HG03432 (cell line): ENCODE data around the gene CSF1R.

ENCODE experiments used
- ATAC-seq: cut with Tn5 transposase; IDR thresholded peaks from one replicate; pipeline ENCODE4 v1.9.1; 2021; ENCODE audit warnings: mild to moderate bottlenecking, moderate library complexity; ENCODE audit not compliant: unreplicated experiment

The CSF1R gene

GRCh38 chr5:150073677-150074076 lies 12.7 kb downstream of the CSF1R start:
- ATAC-seq = no peak

DNA sequence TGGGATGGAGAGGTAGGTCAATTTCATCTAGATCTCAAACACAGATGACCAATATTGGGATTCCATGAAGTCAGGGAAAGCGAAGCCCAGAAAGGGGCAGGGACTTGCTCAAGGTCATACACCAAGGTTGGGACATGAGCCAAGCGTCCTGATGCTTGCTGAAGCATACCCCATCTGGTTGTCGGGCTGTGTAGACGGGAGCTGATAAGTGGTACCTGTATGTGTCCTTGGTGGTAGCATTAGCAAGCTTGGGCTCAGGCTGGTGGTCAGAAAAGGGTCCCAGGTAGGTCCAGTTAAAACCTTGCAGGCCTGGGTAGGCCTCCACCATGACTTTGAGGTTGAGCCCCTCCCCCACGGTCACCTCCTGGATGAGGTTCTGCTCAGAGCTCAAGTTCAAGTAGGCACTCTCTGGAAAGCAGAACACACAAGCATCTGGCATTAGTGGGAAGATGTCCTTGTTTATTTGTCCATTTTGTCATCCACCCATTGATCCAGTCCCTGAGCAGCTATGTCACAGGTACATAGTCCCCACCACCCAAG lies 13.2 kb downstream of the CSF1R start:
- no peak for ATAC-seq

DNA sequence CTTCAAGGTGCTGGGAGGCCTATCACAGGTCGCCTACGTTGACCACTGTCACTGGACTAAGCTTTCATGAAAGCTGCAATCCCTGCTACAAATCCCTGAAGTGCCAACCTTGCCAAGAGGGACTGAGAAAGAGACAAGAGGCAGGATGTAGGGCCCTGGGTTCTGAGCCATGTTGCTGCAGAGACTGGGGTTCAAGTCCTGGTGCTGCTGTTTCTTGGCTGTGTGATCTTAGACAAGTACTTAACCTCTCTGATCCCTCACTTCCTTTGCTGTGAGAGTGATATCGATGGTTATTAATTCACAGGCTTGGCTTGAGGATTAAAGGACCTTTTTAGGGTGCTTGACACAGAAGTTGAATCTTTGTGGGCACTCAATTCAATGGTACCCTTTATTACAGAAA lies 15.5 kb downstream of the CSF1R start:
- ATAC-seq = no peak

DNA sequence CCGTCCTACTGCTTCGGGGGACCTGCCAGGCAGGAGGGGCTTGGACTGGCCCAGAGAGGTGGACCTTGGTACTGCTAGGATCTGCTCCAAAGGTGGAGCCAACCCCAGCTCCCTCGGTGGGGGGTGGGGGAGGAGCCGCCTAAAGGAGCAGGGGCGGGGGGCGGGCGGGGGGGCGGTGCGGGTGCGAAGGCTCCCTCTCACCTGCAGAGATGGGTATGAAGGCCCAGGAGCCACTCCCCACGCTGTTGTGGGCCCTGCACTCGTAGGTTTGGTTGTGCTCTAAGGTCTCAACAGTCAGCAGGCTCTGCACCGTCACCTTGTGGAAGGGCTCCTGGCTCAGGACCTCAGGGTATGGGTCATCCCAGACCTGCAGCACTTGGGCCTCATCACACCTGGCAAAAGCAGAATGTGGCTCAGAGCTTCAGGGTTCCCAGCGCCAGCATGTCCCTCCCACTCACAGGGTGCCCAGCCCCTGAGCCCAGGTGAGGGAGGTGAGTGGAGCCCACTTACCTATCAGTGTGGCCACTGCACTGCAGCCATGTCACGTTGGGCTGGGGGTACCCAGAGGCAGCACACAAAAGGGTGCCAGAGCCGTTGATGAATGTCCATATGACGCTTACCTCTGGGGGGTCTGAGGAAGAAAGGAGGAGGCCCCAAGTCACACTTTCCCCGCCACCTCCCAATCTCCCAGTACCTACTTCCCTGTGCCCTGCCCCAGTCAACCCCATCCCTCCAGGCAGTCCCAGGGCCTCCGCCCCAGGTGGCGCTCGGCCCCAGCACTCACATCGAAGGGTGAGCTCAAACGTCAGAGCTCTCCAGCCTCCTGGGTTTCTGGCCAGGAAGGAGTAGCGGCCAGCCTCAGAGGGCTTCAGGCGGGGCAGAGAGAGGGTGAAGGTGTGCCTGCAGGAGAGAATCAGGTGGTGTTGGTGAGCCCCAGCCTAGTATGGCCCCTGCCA lies 16.4 kb downstream of the CSF1R start:
- ATAC-seq = no peak

DNA sequence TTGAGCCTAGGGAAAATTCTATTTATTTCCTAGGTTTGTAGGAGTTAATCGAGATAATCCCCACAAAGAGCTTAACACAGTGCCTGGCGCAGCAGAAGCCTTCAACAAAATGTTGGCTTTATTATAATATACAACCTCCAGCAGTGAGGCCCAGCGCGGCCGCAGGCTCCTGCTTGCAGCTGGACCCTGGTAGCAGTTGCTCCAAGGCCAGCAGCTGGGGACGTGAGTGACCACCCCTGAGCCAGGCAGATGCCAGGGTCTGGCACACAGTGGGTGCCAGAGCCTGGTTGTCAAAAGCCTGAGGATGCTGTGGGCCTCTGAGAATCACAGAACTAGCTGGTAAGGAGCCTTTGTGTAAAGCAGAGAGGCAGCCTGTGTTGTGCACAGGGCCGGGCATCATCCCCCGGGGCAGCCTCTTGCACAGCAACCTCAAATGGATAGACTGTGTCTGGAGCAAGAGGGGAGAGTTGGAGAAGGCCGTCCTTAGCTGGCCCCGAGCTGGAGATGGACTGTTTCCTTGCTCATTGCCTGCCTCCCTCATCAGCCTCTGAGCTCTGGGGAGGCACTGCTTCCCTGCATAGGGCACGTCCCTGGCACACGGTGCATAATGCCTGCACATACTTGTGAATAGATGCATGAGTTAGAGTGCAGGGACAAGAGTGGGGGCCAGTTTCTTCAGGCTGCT lies 17.3 kb downstream of the CSF1R start:
- no peak for ATAC-seq

GRCh38 chr5:150068472-150068871 lies 17.9 kb downstream of the CSF1R start:
- ATAC-seq = no peak

- ATAC-seq = no peak
Observed at GRCh38 chr5:150068071-150068470, 18.3 kb downstream of the CSF1R start.

DNA sequence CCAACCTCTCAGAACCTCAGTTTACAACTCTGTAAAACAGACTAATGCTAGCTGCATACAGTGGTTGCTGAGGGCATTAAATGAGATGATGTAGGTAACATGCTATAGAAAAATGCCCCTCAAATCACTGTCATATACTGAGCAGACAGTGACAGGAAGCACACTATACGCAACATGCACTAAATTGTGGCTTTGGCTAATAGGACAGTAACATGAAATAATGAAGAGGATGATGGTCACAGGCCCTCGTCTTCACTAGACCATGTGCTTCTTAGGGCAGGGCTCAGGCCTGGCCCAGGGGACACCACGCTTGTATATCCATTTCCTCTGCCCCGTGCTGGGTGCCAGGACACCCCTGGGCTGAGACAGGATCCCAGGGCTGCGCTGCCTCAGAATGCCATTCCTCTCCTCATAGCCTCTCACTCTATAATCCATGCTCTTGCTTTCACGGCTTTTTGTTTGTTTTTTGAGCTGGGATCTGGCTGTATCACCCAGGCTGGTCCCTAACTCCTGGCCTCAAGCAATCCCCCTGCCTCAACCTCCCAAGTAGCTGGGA lies 18.9 kb downstream of the CSF1R start:
- ATAC-seq = peak; percentile 26

DNA sequence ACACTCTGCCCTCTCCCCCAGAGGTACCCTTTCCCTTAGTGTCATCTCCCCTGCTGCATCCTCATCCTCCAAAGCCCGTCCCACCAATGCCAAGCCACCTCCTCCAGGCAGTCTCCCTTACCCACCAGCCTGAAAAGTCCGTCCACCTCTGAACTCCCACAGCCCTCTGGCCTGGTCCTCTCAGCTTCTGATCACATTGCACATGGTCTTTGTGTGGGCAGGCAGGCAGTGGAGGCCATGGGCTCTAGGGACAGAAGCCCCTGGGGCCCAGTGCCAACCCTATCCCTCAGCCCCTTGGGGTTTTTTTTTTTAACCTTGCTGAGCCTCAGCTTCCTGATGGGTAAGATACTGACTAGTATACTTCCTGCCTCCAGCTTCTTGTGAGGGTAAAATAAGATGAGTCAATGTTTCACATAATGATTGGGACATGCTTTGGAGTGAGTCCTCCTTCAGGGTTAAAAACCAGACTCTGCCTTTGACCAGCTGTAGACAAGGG lies 19.4 kb downstream of the CSF1R start:
- ATAC-seq = peak; percentile 65

- no peak for ATAC-seq
Observed at GRCh38 chr5:150066436-150066835, 19.9 kb downstream of the CSF1R start.

- no peak for ATAC-seq
Observed at GRCh38 chr5:150065886-150066285, 20.5 kb downstream of the CSF1R start.

DNA sequence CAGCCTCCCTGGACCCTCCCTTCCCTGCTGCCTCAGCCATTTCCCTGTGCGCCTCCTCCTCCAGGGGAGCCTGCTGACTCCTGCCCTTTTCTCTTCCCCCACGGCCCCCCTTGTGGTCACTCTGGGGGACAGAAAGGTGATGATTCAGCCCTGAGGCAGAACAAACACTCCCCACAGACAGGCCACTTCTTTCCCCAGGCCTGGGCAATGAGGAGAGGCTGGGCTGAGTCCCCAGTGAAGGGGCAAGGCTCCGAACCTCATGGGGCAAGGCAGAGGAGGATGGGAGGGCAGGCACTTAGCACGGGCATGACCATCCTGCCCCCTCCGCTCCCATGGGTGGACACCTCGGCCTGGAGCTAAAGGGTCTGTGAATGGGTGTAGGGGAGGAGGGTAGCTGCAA lies 21.0 kb downstream of the CSF1R start:
- ATAC-seq = no peak

- ATAC-seq = no peak
Observed at GRCh38 chr5:150064681-150065220, 21.6 kb downstream of the CSF1R start.

GRCh38 chr5:150063638-150064037 lies 22.7 kb downstream of the CSF1R start:
- ATAC-seq = no peak

GRCh38 chr5:150062216-150062922 lies 24.0 kb downstream of the CSF1R start:
- ATAC-seq = no peak

DNA sequence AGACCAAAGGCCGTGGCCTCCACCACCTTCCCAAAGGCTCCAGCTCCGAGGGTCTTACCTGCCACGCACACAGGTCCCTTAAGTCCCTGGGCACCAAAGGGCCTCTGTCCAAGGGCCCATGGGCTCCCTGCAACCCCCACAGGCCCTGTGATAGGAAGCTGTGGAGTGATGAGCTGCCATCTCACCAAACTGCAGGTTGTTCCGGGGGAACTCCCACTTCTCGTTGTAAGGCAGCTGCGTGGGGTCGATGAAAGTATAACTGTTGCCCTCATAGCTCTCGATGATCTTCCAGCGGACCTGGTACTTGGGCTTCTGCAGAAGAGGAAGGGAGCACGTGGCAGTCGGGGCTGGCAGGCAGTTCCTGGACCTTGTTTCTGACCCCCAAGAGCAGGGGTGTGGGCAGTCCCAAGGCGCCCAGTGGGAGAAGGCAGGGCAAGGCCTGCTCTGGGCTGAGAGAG lies 24.8 kb downstream of the CSF1R start:
- ATAC-seq = no peak

DNA sequence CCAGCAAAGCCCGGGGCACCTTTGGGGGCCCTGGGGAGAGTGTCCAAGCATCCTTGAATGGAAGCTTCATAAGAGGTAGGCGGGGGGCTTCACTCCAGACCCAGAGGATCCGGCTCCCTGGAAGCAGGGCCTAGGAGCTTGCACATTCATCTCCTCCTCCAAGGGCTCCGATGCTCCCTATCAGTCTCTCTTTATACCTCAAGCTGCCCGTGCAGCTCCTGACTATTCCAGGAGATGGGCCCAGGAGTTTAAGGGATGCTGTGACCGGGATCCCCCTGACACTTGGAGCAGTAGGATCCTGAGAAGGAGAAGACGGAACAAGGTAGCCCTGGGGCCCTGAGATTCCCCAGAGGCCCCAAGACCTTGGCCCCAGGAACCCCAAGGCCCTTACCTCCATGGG lies 25.9 kb downstream of the CSF1R start:
- ATAC-seq = no peak

DNA sequence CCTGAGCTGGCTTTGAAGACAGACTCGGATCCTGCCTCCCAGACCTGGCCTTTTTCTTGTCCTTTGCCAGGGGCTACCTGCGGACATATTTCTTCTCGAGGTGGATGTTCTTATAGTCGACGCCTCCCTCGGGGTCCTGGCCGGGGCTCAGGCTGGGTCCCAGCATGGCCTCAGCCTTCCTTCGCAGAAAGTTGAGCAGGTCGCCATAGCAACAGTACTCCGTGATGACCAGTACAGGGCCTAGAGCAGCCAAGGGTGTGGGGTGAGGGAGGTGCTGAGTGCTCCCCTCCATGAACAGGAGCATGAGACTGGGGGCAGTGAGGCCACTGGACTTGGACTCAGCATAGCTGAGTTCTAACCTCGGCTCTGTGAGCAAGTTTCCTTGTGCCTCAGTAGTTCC lies 26.7 kb downstream of the CSF1R start:
- no peak for ATAC-seq

GRCh38 chr5:150058480-150059126 lies 27.8 kb downstream of the CSF1R start:
- ATAC-seq = no peak

DNA sequence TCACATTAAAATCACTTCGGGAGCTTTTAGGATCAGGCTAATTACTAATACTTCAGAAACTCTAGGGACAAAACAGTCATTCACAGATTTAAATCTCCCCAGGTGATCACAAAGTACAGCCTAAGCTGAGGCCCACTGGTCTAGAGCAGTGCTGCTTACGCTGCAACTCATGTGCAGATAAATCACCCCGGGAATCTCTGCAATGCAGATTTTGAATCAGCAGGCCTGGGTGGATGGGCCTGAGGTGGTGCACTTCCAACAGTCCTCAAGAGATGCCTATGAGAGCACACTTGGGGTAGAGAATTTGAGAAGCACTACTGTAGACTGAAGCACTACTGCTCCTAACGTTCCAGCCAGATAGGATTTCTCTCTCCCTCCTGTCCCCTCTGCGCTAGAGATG lies 28.4 kb downstream of the CSF1R start:
- no peak for ATAC-seq
